ENCODE measurements around the gene WSCD1. TPM values are rescaled to one million over a fixed set of nuclear protein-coding genes. Genes with fewer than 3 reads are reported as not detected.

Gene WSCD1
- total RNA-seq, 4 donors from 2014 or later, result 2.1 to 9.5 (median 7.0) TPM

GRCh38 chr17:6046931-6047330, 23.2 kb upstream of the WSCD1 start:
- 68 to 83% methylated on average over 1 of the region's 1 CpG for WGBS, 2 donors
- no peak for TF ChIP-seq POLR2A (IDR thresholded peaks at IDR 0.05)
- TF ChIP-seq, protein P1, sequence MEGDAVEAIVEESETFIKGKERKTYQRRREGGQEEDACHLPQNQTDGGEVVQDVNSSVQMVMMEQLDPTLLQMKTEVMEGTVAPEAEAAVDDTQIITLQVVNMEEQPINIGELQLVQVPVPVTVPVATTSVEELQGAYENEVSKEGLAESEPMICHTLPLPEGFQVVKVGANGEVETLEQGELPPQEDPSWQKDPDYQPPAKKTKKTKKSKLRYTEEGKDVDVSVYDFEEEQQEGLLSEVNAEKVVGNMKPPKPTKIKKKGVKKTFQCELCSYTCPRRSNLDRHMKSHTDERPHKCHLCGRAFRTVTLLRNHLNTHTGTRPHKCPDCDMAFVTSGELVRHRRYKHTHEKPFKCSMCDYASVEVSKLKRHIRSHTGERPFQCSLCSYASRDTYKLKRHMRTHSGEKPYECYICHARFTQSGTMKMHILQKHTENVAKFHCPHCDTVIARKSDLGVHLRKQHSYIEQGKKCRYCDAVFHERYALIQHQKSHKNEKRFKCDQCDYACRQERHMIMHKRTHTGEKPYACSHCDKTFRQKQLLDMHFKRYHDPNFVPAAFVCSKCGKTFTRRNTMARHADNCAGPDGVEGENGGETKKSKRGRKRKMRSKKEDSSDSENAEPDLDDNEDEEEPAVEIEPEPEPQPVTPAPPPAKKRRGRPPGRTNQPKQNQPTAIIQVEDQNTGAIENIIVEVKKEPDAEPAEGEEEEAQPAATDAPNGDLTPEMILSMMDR (IDR thresholded peaks at IDR 0.05), result no peak
- intact Hi-C loops (cut with DNase I), result no loop called here

DNA sequence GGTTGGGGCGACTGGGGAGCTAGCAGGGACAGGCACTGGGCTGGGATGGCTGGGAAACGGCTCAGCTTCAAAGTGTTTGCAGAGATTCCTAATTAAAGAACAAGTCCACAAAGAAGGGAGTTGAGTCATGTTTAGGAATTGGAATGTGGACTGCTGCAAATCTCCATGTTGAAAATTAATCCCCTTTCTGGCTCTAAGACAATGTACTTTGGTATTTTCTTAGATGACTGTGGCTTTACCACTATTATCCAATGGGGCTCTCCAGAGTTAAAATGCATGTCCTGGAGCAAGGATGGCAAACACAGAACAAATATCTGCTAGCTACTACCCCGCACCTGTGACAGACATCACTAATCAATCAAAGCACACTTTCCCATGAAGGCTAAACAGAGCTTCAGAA, 22.2 kb upstream of the WSCD1 start:
- no peaks in the 10 kb centered on the region for H3K4me1 ChIP-seq

More at GRCh38 chr17:6046931-6047330, 23.2 kb upstream of the WSCD1 start:
- Histone ChIP-seq H3K36me3 (no peaks in the 10 kb centered on the region), H3K4me3 (replicated peaks in 1 of 3) (no peak overlapping the region), H3K27me3 (no peaks in the 10 kb centered on the region), H3K4me1 (no peaks in the 10 kb centered on the region), H3K27ac (no peak overlapping the region), H3K9me3 (no peaks in the 10 kb centered on the region)
- DNase-seq, result no peak

GRCh38 chr17:6048486-6048885, 21.7 kb upstream of the WSCD1 start:
- Histone ChIP-seq H3K36me3 (no peaks in the 10 kb centered on the region), H3K4me1 (no peaks in the 10 kb centered on the region), H3K27me3 (no peaks in the 10 kb centered on the region), H3K4me3 (replicated peaks in 1 of 3) (no peak overlapping the region), H3K9me3 (no peaks in the 10 kb centered on the region), H3K27ac (no peak overlapping the region)
- DNase-seq, result no peak
- intact Hi-C loops (cut with DNase I), result no loop called here
- no peak for TF ChIP-seq POLR2A (IDR thresholded peaks at IDR 0.05)
- TF ChIP-seq, protein P1 (IDR thresholded peaks at IDR 0.05), result no peak
- WGBS, 2 donors, result 58 to 61% methylated on average over 5 of the region's 5 CpGs

More for the DNA sequence above, 22.2 kb upstream of the WSCD1 start:
- Histone ChIP-seq H3K27ac (no peak overlapping the region), H3K9me3 (no peaks in the 10 kb centered on the region), H3K27me3 (no peaks in the 10 kb centered on the region), H3K4me3 (replicated peaks in 1 of 3) (no peak overlapping the region), H3K36me3 (no peaks in the 10 kb centered on the region)
- intact Hi-C loops (cut with DNase I), result no loop called here
- WGBS, 2 donors, result 74 to 76% methylated on average over 3 of the region's 3 CpGs
- TF ChIP-seq, protein P1 (IDR thresholded peaks at IDR 0.05), result no peak
- TF ChIP-seq POLR2A (IDR thresholded peaks at IDR 0.05), result no peak
- DNase-seq, result no peak

DNA sequence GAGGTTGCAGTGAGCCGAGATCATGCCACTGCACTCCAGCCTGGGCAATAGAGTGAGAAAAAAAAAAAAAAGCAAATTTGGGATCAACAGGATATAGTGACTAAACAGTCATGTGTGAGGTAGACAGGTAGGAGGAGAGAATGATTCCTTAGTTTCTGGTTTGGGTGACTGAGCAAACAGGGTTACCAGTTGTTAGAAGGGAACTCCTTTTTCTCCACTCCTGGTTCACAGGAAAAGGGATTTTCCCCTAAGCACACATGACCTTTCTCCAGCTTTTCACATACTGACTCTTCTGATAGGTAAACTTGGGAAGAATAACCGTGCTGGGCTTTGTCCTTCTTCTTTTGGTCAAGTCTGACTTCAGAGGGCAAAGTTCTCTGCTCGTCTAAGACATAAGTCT, 17.3 kb upstream of the WSCD1 start:
- H3K27me3 ChIP-seq, result no peaks in the 10 kb centered on the region
- WGBS, 2 donors, result 66 to 76% methylated on average over 3 of the region's 3 CpGs
- intact Hi-C loops (cut with DNase I), result no loop called here
- no peak for DNase-seq
- no peak for TF ChIP-seq POLR2A (IDR thresholded peaks at IDR 0.05)
- TF ChIP-seq, protein P1 (IDR thresholded peaks at IDR 0.05), result no peak
- no peak overlapping the region for H3K4me3 ChIP-seq (replicated peaks in 1 of 3)
- H3K36me3 ChIP-seq, result no peaks in the 10 kb centered on the region
- no peak overlapping the region for H3K27ac ChIP-seq
- H3K9me3 ChIP-seq, result no peaks in the 10 kb centered on the region
- H3K4me1 ChIP-seq, result no peaks in the 10 kb centered on the region

DNA sequence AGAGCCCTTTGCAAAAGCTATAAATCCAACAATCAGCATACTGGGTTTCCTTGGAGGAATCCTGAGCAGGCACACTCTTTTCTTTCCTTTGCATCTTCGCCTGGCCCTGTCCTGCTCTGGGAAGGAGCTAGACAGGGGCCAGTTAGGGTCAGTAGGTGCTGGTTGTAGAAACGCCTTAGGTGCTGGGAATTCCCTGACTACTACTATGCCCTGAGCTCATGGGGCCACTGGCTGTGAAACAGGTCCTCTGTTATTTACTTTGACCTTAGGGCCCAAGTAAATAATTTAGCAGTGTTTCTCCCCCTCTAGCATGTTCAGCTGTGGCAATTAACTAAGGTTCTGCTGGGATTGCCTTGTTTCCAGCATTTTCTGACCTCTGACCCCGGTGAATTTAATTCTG, 15.8 kb upstream of the WSCD1 start:
- no peak overlapping the region for H3K4me3 ChIP-seq (replicated peaks in 1 of 3)
- no peak for TF ChIP-seq POLR2A (IDR thresholded peaks at IDR 0.05)
- TF ChIP-seq, protein P1 (IDR thresholded peaks at IDR 0.05), result no peak
- no peaks in the 10 kb centered on the region for H3K27me3 ChIP-seq
- no peaks in the 10 kb centered on the region for H3K9me3 ChIP-seq
- no peaks in the 10 kb centered on the region for H3K4me1 ChIP-seq
- intact Hi-C loops (cut with DNase I), result no loop called here
- H3K36me3 ChIP-seq, result no peaks in the 10 kb centered on the region
- no peak overlapping the region for H3K27ac ChIP-seq
- WGBS, 2 donors, result 80% methylated on average over 3 of the region's 3 CpGs
- no peak for DNase-seq
